ENCODE results near the gene KAT6B. TPM values are rescaled to one million over a fixed set of nuclear protein-coding genes. Genes with fewer than 3 reads are reported as not detected.
"Not testable (repeated sequence)": the region's sequence is repeated elsewhere in the genome, so short reads cannot be mapped to it uniquely, and the experiment has no call there.

Gene KAT6B
- total RNA-seq, result 10 to 100 TPM; 22.2 to 23.4 TPM

- Mint-ChIP-seq H3K4me1 (peaks cover 58% of the 10 kb centered on the region), H3K36me3 (peaks cover 26% of the 10 kb centered on the region), H3K27me3 (no peaks in the 10 kb centered on the region), H3K4me3 (peak within 1 kb of the TSS; percentile 94), H3K9me3 (peaks cover 3% of the 10 kb centered on the region), H3K27ac (peak within 1 kb of the TSS; percentile 91)
- DNase-seq, result peak; percentile 99
Observed at GRCh38 chr10:74826142-74827044, at the start of gene KAT6B. Gene KAT6B, plus strand, starts transcription at chr10:74826600. Its CDS starts 16,258 bp downstream, at chr10:74842858.

GRCh38 chr10:74778436-74779094 lies 47.8 kb upstream of the KAT6B start:
- DNase-seq, result no peak
- H3K27me3 Mint-ChIP-seq, result no peaks in the 10 kb centered on the region
- H3K4me3 Mint-ChIP-seq, result no peak overlapping the region
- no peaks in the 10 kb centered on the region for H3K4me1 Mint-ChIP-seq
- H3K9me3 Mint-ChIP-seq, result peaks cover 4% of the 10 kb centered on the region
- H3K36me3 Mint-ChIP-seq, result peaks cover 5% of the 10 kb centered on the region
- H3K27ac Mint-ChIP-seq, result no peak overlapping the region

GRCh38 chr10:74781870-74782269 lies 44.5 kb upstream of the KAT6B start:
- not testable (repeated sequence) for H3K4me3 Mint-ChIP-seq, H3K9me3 Mint-ChIP-seq, H3K27ac Mint-ChIP-seq, H3K27me3 Mint-ChIP-seq, DNase-seq, H3K4me1 Mint-ChIP-seq, H3K36me3 Mint-ChIP-seq

GRCh38 chr10:74784462-74784861 lies 41.9 kb upstream of the KAT6B start:
- Mint-ChIP-seq H3K27ac (no peak overlapping the region), H3K4me1 (no peaks in the 10 kb centered on the region), H3K36me3 (no peaks in the 10 kb centered on the region), H3K27me3 (no peaks in the 10 kb centered on the region), H3K9me3 (no peaks in the 10 kb centered on the region), H3K4me3 (no peak overlapping the region)
- DNase-seq, result no peak

GRCh38 chr10:74786126-74786525 lies 40.3 kb upstream of the KAT6B start:
- no peak for DNase-seq
- no peaks in the 10 kb centered on the region for H3K4me1 Mint-ChIP-seq
- no peaks in the 10 kb centered on the region for H3K9me3 Mint-ChIP-seq
- H3K27ac Mint-ChIP-seq, result no peak overlapping the region
- no peak overlapping the region for H3K4me3 Mint-ChIP-seq
- no peaks in the 10 kb centered on the region for H3K36me3 Mint-ChIP-seq
- no peaks in the 10 kb centered on the region for H3K27me3 Mint-ChIP-seq

- no peak for DNase-seq
- Mint-ChIP-seq H3K27ac (no peak overlapping the region), H3K4me3 (no peak overlapping the region)
Observed at GRCh38 chr10:74787457-74787856, 38.9 kb upstream of the KAT6B start.

GRCh38 chr10:74791979-74792378 lies 34.4 kb upstream of the KAT6B start:
- not testable (repeated sequence) for H3K9me3 Mint-ChIP-seq, H3K4me3 Mint-ChIP-seq, DNase-seq, H3K36me3 Mint-ChIP-seq, H3K27me3 Mint-ChIP-seq, H3K27ac Mint-ChIP-seq, H3K4me1 Mint-ChIP-seq

More at GRCh38 chr10:74787457-74787856, 38.9 kb upstream of the KAT6B start:
- Mint-ChIP-seq H3K9me3 (no peaks in the 10 kb centered on the region), H3K4me1 (no peaks in the 10 kb centered on the region), H3K36me3 (no peaks in the 10 kb centered on the region), H3K27me3 (no peaks in the 10 kb centered on the region)

- no peak overlapping the region for H3K4me3 Mint-ChIP-seq
- no peak overlapping the region for H3K27ac Mint-ChIP-seq
- DNase-seq, result no peak
- H3K9me3 Mint-ChIP-seq, result no peaks in the 10 kb centered on the region
- peaks cover 4% of the 10 kb centered on the region for H3K4me1 Mint-ChIP-seq
- no peaks in the 10 kb centered on the region for H3K27me3 Mint-ChIP-seq
- no peaks in the 10 kb centered on the region for H3K36me3 Mint-ChIP-seq
Observed at GRCh38 chr10:74792726-74793125, 33.7 kb upstream of the KAT6B start.

- not testable (repeated sequence) for H3K9me3 Mint-ChIP-seq, H3K27me3 Mint-ChIP-seq, H3K4me1 Mint-ChIP-seq, DNase-seq, H3K27ac Mint-ChIP-seq, H3K4me3 Mint-ChIP-seq, H3K36me3 Mint-ChIP-seq
Observed at GRCh38 chr10:74793240-74793639, 33.2 kb upstream of the KAT6B start.

- Mint-ChIP-seq H3K27me3 (no peaks in the 10 kb centered on the region), H3K36me3 (no peaks in the 10 kb centered on the region), H3K4me1 (peaks cover 4% of the 10 kb centered on the region)
Observed at GRCh38 chr10:74794531-74794930, 31.9 kb upstream of the KAT6B start.

GRCh38 chr10:74797550-74797949 lies 28.9 kb upstream of the KAT6B start:
- H3K9me3 Mint-ChIP-seq, result peaks cover 2% of the 10 kb centered on the region
- no peak overlapping the region for H3K4me3 Mint-ChIP-seq
- H3K36me3 Mint-ChIP-seq, result no peaks in the 10 kb centered on the region
- no peak for DNase-seq
- peaks cover 7% of the 10 kb centered on the region for H3K4me1 Mint-ChIP-seq
- no peak overlapping the region for H3K27ac Mint-ChIP-seq
- no peaks in the 10 kb centered on the region for H3K27me3 Mint-ChIP-seq

More at GRCh38 chr10:74794531-74794930, 31.9 kb upstream of the KAT6B start:
- H3K27ac Mint-ChIP-seq, result no peak overlapping the region
- no peaks in the 10 kb centered on the region for H3K9me3 Mint-ChIP-seq
- no peak overlapping the region for H3K4me3 Mint-ChIP-seq
- no peak for DNase-seq

GRCh38 chr10:74799721-74800221 lies 26.6 kb upstream of the KAT6B start:
- peaks cover 7% of the 10 kb centered on the region for H3K4me1 Mint-ChIP-seq
- no peaks in the 10 kb centered on the region for H3K36me3 Mint-ChIP-seq
- no peak overlapping the region for H3K4me3 Mint-ChIP-seq
- H3K27ac Mint-ChIP-seq, result no peak overlapping the region
- H3K27me3 Mint-ChIP-seq, result no peaks in the 10 kb centered on the region
- peak; percentile 15 for DNase-seq
- peaks cover 2% of the 10 kb centered on the region for H3K9me3 Mint-ChIP-seq

GRCh38 chr10:74801447-74801846 lies 25.0 kb upstream of the KAT6B start:
- H3K9me3 Mint-ChIP-seq, result peaks cover 2% of the 10 kb centered on the region
- DNase-seq, result no peak
- no peak overlapping the region for H3K27ac Mint-ChIP-seq
- H3K4me3 Mint-ChIP-seq, result no peak overlapping the region
- no peaks in the 10 kb centered on the region for H3K36me3 Mint-ChIP-seq
- H3K27me3 Mint-ChIP-seq, result no peaks in the 10 kb centered on the region
- H3K4me1 Mint-ChIP-seq, result peaks cover 3% of the 10 kb centered on the region

- no peak for DNase-seq
- Mint-ChIP-seq H3K4me1 (no peaks in the 10 kb centered on the region), H3K36me3 (no peaks in the 10 kb centered on the region), H3K4me3 (no peak overlapping the region), H3K9me3 (no peaks in the 10 kb centered on the region), H3K27me3 (no peaks in the 10 kb centered on the region), H3K27ac (no peak overlapping the region)
Observed at GRCh38 chr10:74808501-74808900, 17.9 kb upstream of the KAT6B start.

- DNase-seq, result no peak
- no peaks in the 10 kb centered on the region for H3K27me3 Mint-ChIP-seq
- H3K9me3 Mint-ChIP-seq, result no peaks in the 10 kb centered on the region
- H3K27ac Mint-ChIP-seq, result no peak overlapping the region
- H3K4me3 Mint-ChIP-seq, result no peak overlapping the region
- H3K4me1 Mint-ChIP-seq, result no peaks in the 10 kb centered on the region
- peaks cover 1% of the 10 kb centered on the region for H3K36me3 Mint-ChIP-seq
Observed at GRCh38 chr10:74810087-74810486, 16.3 kb upstream of the KAT6B start.

Measured in activated naive CD8-positive, alpha-beta T cell treated with anti-CD3 and anti-CD28 coated beads for 36 hours (primary cell).